HFFc6 (cell line): ENCODE results near the gene SERPINH1. TPM values are rescaled to one million over a fixed set of nuclear protein-coding genes. Genes with fewer than 3 reads are reported as not detected.

ENCODE experiments used
- DNase-seq: peaks from one replicate; pipeline ENCODE4 v3.0.0-alpha.2; 2018
- H3K27ac Mint-ChIP-seq: 2 replicates; pipeline ENCODE4 v1.8.0; 2020; ENCODE audit warnings: mild to moderate bottlenecking, mixed read lengths
- H3K27me3 Mint-ChIP-seq: 2 replicates; pipeline ENCODE4 v1.8.0; 2021; ENCODE audit warnings: mild to moderate bottlenecking, moderate library complexity, mixed read lengths; ENCODE audit not compliant: insufficient read depth
- H3K36me3 Mint-ChIP-seq: 2 replicates; pipeline ENCODE4 v1.8.0; 2021; ENCODE audit warnings: low read depth, mixed read lengths
- H3K4me1 Mint-ChIP-seq: 2 replicates; pipeline ENCODE4 v1.8.0; 2020; ENCODE audit warnings: low read depth, mixed read lengths
- H3K4me3 Mint-ChIP-seq: 2 replicates; pipeline ENCODE4 v1.8.0; 2020; ENCODE audit warnings: mild to moderate bottlenecking, moderate library complexity, mixed read lengths
- H3K9me3 Mint-ChIP-seq: 2 replicates; pipeline ENCODE4 v1.8.0; 2020; ENCODE audit warnings: mild to moderate bottlenecking, mixed read lengths
- total RNA-seq, 6 experiments: library from RNA; stranded (reverse); fragmentation: NEBNext Ultra II Directional; extraction: Animal tissue kit (Norgen Biotek cat#: 25700); gene quantifications; 2 replicates in 1 of 6; 3 replicates in 5 of 6; pipeline ENCODE4 v1.2.3, GENCODE V29; 2021
- TF ChIP-seq, protein P1 (sequence below): fragments of 200-600 bp; sonication (generic); IDR thresholded peaks from 2 replicates; pipeline ENCODE4 v1.5.0; 2021; ENCODE audit warnings: antibody characterized with exemption, mild to moderate bottlenecking

SERPINH1 gene
- total RNA-seq, 6 experiments from 2014 or later = 527 to 680 (median 557) TPM

DNA sequence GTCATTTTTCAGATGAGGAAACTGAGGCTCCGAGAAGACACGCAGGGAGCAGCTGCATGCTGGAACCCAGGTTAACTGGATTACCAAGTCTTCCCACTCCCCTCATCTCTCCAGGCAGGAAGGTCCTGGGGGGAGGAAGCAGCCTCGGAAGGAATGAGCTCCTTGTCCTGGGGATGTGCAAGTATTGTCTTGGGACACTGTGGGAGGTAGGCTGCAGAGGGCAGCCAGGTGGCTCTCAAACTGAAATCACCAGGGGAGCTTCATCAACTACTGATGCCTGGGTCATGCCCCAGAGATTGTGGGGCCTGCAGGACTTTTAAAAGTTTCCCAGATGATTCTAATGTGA is 43.9 kb upstream of the SERPINH1 start:
- TF ChIP-seq, protein P1, sequence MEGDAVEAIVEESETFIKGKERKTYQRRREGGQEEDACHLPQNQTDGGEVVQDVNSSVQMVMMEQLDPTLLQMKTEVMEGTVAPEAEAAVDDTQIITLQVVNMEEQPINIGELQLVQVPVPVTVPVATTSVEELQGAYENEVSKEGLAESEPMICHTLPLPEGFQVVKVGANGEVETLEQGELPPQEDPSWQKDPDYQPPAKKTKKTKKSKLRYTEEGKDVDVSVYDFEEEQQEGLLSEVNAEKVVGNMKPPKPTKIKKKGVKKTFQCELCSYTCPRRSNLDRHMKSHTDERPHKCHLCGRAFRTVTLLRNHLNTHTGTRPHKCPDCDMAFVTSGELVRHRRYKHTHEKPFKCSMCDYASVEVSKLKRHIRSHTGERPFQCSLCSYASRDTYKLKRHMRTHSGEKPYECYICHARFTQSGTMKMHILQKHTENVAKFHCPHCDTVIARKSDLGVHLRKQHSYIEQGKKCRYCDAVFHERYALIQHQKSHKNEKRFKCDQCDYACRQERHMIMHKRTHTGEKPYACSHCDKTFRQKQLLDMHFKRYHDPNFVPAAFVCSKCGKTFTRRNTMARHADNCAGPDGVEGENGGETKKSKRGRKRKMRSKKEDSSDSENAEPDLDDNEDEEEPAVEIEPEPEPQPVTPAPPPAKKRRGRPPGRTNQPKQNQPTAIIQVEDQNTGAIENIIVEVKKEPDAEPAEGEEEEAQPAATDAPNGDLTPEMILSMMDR = no peak
- H3K27ac Mint-ChIP-seq = no peak overlapping the region
- H3K9me3 Mint-ChIP-seq = no peaks in the 10 kb centered on the region
- H3K36me3 Mint-ChIP-seq = no peaks in the 10 kb centered on the region
- no peak overlapping the region for H3K4me3 Mint-ChIP-seq
- H3K4me1 Mint-ChIP-seq = no peaks in the 10 kb centered on the region; the same call in 1 of the 2 replicates
- DNase-seq = no peak
- H3K27me3 Mint-ChIP-seq = peaks cover 14% of the 10 kb centered on the region

DNA sequence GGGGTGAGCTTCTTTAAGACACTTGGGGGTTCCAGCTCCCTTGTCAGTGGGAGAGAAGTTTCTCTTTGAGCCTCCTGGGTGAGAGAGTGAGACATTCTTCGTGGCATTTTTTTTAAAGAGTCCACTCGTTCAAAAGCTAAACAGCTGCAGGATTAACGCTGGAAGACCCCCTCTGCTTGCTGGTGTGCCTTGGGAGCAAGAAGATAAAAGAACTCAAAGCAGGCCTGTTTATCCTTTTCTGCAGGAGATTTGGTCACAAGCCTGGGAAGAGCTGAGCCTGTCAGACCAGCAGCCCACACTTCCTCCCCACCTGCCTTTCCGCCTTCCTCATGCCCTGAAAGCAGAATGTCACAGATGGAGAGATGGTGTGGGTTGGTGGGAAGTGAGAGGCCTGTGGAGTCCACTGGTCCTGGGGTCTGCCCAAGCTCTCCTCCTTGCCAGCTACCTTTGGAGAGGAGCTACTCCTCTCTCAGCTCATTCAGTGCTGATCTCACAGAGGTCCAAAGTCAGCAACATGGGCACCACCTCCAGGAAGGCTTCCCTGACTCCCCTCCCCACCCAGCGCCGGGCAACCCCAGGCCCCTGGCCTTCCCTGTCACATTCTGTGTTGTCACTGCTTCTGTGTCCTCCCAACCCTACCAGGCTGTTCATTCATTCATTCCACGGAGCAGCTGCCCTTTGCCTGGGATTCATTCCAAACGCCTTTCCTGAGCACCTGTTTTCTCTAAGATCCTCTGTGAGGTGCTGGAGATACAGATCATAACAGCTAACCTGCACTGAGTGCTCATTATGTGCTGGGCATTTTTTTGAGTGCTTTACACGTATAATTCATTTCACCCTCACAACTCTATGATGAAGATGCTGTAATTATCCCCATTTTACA is 43.0 kb upstream of the SERPINH1 start:
- Mint-ChIP-seq H3K27ac (no peak overlapping the region), H3K9me3 (no peaks in the 10 kb centered on the region), H3K4me1 (no peaks in the 10 kb centered on the region; the same call in 1 of the 2 replicates), H3K36me3 (no peaks in the 10 kb centered on the region), H3K27me3 (peaks cover 16% of the 10 kb centered on the region), H3K4me3 (no peak overlapping the region)
- DNase-seq = no peak
- TF ChIP-seq, protein P1 = no peak

DNA sequence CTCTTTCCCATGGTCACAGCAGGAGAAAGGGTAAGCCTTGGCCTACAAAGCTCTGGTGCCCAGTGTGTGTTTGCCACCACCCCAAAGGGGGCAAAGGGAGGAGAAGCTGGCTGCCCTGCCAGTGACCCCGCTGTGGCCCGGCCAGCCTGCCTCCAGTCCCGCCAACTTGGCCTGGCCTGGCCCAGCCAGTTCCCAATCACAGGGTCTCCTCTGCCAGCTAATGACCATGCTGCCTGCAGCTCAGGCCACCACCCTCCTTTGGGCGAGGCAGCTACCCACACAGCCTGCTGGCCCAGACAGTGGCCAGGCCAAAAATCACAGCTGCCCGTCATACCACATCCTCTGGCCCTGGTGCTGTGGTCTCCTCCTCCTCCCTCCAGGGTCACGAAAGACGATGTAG is 41.4 kb upstream of the SERPINH1 start:
- Mint-ChIP-seq H3K9me3 (no peaks in the 10 kb centered on the region), H3K36me3 (no peaks in the 10 kb centered on the region), H3K27me3 (peaks cover 22% of the 10 kb centered on the region), H3K4me3 (no peak overlapping the region), H3K4me1 (peaks cover 7% of the 10 kb centered on the region; the same call in 1 of the 2 replicates), H3K27ac (no peak overlapping the region)
- DNase-seq = no peak
- TF ChIP-seq, protein P1 = no peak

DNA sequence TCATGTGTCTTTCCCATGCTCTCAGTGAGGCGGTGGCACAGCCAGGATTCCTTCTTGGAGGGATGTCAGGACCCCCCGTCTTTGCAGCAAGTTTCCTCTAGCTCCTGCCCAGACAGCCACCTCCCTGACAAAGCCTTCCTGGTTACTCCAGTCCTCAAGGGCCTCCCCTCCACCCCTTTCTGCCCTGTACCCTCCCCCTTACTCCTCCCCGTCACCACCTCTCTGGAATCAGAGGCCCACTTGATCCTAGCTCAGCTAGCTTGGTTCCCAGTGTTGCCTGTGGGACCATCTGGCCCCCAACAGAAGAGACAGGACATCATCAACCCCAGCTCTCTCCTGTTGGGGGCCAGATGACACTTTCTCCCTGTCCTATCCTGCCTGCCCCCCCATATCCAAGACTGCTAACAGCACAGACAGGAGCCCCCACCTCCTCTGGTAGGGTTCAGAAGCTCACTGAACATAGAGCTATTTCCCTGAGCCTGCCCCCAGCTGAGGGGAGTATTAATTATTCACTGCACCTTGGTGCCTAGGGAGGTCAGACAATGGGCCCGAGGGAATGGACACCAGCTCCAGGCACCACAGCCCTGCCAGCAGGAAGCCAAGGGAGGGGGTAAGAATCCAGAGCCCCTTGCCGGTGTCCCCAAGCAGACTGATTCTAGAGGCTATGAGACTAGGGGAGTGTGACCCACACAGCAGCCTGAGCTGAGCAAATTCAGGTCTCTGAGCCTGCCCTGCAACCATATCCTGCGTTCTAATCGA is 39.6 kb upstream of the SERPINH1 start:
- no peaks in the 10 kb centered on the region for H3K9me3 Mint-ChIP-seq
- H3K27ac Mint-ChIP-seq = no peak overlapping the region
- H3K27me3 Mint-ChIP-seq = peaks cover 20% of the 10 kb centered on the region
- H3K36me3 Mint-ChIP-seq = no peaks in the 10 kb centered on the region
- H3K4me3 Mint-ChIP-seq = no peak overlapping the region
- TF ChIP-seq, protein P1 = no peak
- no peak for DNase-seq
- H3K4me1 Mint-ChIP-seq = peaks cover 7% of the 10 kb centered on the region; the same call in 1 of the 2 replicates

DNA sequence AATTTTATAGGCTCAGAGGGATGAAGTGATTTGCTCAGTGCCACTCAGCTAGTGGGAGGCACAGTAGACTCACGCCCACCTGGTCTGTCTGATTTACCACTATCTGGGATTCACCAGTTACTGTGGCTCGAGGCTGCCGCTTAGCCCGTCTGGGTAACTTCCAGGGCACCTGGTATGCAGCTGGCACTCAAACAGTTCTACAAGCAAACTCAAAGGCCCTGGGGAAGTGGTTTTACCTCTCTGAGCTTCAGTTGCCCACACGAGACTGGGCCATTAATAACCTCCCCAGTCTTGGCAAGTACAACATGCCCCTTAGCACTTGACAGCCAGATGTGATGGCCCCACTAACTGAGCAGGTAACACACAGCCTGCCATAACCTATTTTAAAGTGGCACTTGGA is 38.9 kb upstream of the SERPINH1 start:
- no peaks in the 10 kb centered on the region for H3K36me3 Mint-ChIP-seq

More for the DNA sequence above, 38.9 kb upstream of the SERPINH1 start:
- TF ChIP-seq, protein P1 = no peak
- no peaks in the 10 kb centered on the region for H3K9me3 Mint-ChIP-seq
- no peak overlapping the region for H3K4me3 Mint-ChIP-seq
- no peak overlapping the region for H3K27ac Mint-ChIP-seq
- peaks cover 7% of the 10 kb centered on the region; the same call in 1 of the 2 replicates for H3K4me1 Mint-ChIP-seq
- H3K27me3 Mint-ChIP-seq = peaks cover 20% of the 10 kb centered on the region
- DNase-seq = no peak
